Activated T-cell treated with anti-CD3 and anti-CD28 coated beads, Interleukin-2, amount 50 U/mL, for 4 hours (primary cell): ENCODE measurements around the gene PHF1. TPM values are rescaled to one million over a fixed set of nuclear protein-coding genes. Genes with fewer than 3 reads are reported as not detected.
A peak's percentile ranks its signal among the peaks of the same experiment; 100 is the strongest.

Experiments used
- ATAC-seq, 2 donors: fragments of 200-7000 bp; cut with Tn5 transposase; one replicate each; pipeline ENCODE4 v1.10.0; 2021
- DNase-seq: peaks from one replicate; pipeline ENCODE4 v3.0.0-alpha.2; 2020
- H3K27me3 Mint-ChIP-seq: one replicate; pipeline ENCODE4 v1.8.0; 2021; ENCODE audit warnings: low read depth, mixed read lengths
- H3K36me3 Mint-ChIP-seq: one replicate; pipeline ENCODE4 v1.8.0; 2022; ENCODE audit warnings: mixed read lengths; ENCODE audit not compliant: insufficient read depth
- H3K4me1 Mint-ChIP-seq: one replicate; pipeline ENCODE4 v1.8.0; 2021; ENCODE audit warnings: low read depth, mixed read lengths
- H3K4me3 Mint-ChIP-seq: one replicate; pipeline ENCODE4 v1.8.0; 2021; ENCODE audit warnings: mild to moderate bottlenecking, moderate library complexity, mixed read lengths
- H3K9me3 Mint-ChIP-seq: one replicate; pipeline ENCODE4 v1.8.0; 2021; ENCODE audit warnings: mixed read lengths
- total RNA-seq, 3 donors: library from RNA; stranded (reverse); gene quantifications; one replicate each; pipeline ENCODE4 v1.2.1, GENCODE V29; 2021

The PHF1 gene
- total RNA-seq, 3 donors from 2014 or later, result 24.4 to 29.4 (median 26.8) TPM

GRCh38 chr6:33406126-33406525 lies 4.7 kb upstream of the PHF1 start:
- H3K9me3 Mint-ChIP-seq, result no peaks in the 10 kb centered on the region
- H3K27me3 Mint-ChIP-seq, result no peaks in the 10 kb centered on the region
- H3K4me1 Mint-ChIP-seq, result peaks cover 18% of the 10 kb centered on the region
- DNase-seq (no peak), ATAC-seq (no peak)
- H3K36me3 Mint-ChIP-seq, result no peaks in the 10 kb centered on the region
- no peak overlapping the region for H3K4me3 Mint-ChIP-seq

GRCh38 chr6:33407132-33407718 lies 3.6 kb upstream of the PHF1 start:
- H3K27me3 Mint-ChIP-seq, result no peaks in the 10 kb centered on the region
- H3K4me3 Mint-ChIP-seq, result no peak overlapping the region
- no peak for ATAC-seq
- H3K9me3 Mint-ChIP-seq, result no peaks in the 10 kb centered on the region
- no peaks in the 10 kb centered on the region for H3K36me3 Mint-ChIP-seq
- no peak for DNase-seq
- H3K4me1 Mint-ChIP-seq, result peaks cover 26% of the 10 kb centered on the region

- DNase-seq, result peak; percentile 97
- no peaks in the 10 kb centered on the region for H3K27me3 Mint-ChIP-seq
- ATAC-seq, result peak; percentile 88 to 90
- H3K36me3 Mint-ChIP-seq, result peaks cover 10% of the 10 kb centered on the region
- H3K4me1 Mint-ChIP-seq, result peaks cover 46% of the 10 kb centered on the region
- H3K9me3 Mint-ChIP-seq, result no peaks in the 10 kb centered on the region
- peak overlapping the region; percentile 84 for H3K4me3 Mint-ChIP-seq
Measured at GRCh38 chr6:33410050-33410710, 634 bp upstream of the PHF1 start.

GRCh38 chr6:33411632-33412005 lies 805 bp downstream of the PHF1 start:
- Mint-ChIP-seq H3K9me3 (no peaks in the 10 kb centered on the region), H3K27me3 (no peaks in the 10 kb centered on the region), H3K4me1 (peaks cover 49% of the 10 kb centered on the region), H3K36me3 (peaks cover 13% of the 10 kb centered on the region), H3K4me3 (peak overlapping the region; percentile 78)
- ATAC-seq (no peak), DNase-seq (no peak)

- Mint-ChIP-seq H3K4me1 (peaks cover 56% of the 10 kb centered on the region), H3K36me3 (peaks cover 13% of the 10 kb centered on the region), H3K4me3 (peak overlapping the region; percentile 78), H3K9me3 (no peaks in the 10 kb centered on the region), H3K27me3 (no peaks in the 10 kb centered on the region)
- DNase-seq (no peak), ATAC-seq (no peak)
Measured at GRCh38 chr6:33412140-33413009, 1.6 kb downstream of the PHF1 start.

- ATAC-seq (no peak), DNase-seq (no peak)
- Mint-ChIP-seq H3K36me3 (peaks cover 13% of the 10 kb centered on the region), H3K4me3 (no peak overlapping the region), H3K9me3 (no peaks in the 10 kb centered on the region), H3K4me1 (peaks cover 67% of the 10 kb centered on the region), H3K27me3 (no peaks in the 10 kb centered on the region)
Measured at GRCh38 chr6:33413241-33414120, 2.7 kb downstream of the PHF1 start.

- no peak for ATAC-seq
- no peak for DNase-seq
- Mint-ChIP-seq H3K27me3 (no peaks in the 10 kb centered on the region), H3K4me1 (peaks cover 77% of the 10 kb centered on the region), H3K9me3 (no peaks in the 10 kb centered on the region), H3K36me3 (peaks cover 13% of the 10 kb centered on the region), H3K4me3 (no peak overlapping the region)
Measured at GRCh38 chr6:33414592-33415271, 3.9 kb downstream of the PHF1 start.

- peak overlapping the region; percentile 40 for H3K4me3 Mint-ChIP-seq
- H3K27me3 Mint-ChIP-seq, result no peaks in the 10 kb centered on the region
- DNase-seq, result no peak
- H3K4me1 Mint-ChIP-seq, result peaks cover 76% of the 10 kb centered on the region
- peaks cover 13% of the 10 kb centered on the region for H3K36me3 Mint-ChIP-seq
- no peaks in the 10 kb centered on the region for H3K9me3 Mint-ChIP-seq
- ATAC-seq, result no peak
Measured at GRCh38 chr6:33415831-33416230, 5.0 kb downstream of the PHF1 start.

GRCh38 chr6:33416386-33417127 lies 5.7 kb downstream of the PHF1 start:
- peaks cover 13% of the 10 kb centered on the region for H3K36me3 Mint-ChIP-seq
- peaks cover 78% of the 10 kb centered on the region for H3K4me1 Mint-ChIP-seq

GRCh38 chr6:33417128-33417902 lies 6.5 kb downstream of the PHF1 start:
- Mint-ChIP-seq H3K27me3 (no peaks in the 10 kb centered on the region), H3K4me1 (peaks cover 74% of the 10 kb centered on the region), H3K36me3 (peaks cover 13% of the 10 kb centered on the region), H3K4me3 (peak overlapping the region; percentile 93), H3K9me3 (no peaks in the 10 kb centered on the region)
- no peak for ATAC-seq
- DNase-seq, result no peak

More at GRCh38 chr6:33416386-33417127, 5.7 kb downstream of the PHF1 start:
- DNase-seq (no peak), ATAC-seq (peak; percentile 3 to 10)
- H3K27me3 Mint-ChIP-seq, result no peaks in the 10 kb centered on the region
- no peaks in the 10 kb centered on the region for H3K9me3 Mint-ChIP-seq
- H3K4me3 Mint-ChIP-seq, result peak overlapping the region; percentile 93

- DNase-seq (peak; percentile 98), ATAC-seq (peak; percentile 89 to 92)
- Mint-ChIP-seq H3K9me3 (no peaks in the 10 kb centered on the region), H3K36me3 (peaks cover 13% of the 10 kb centered on the region), H3K27me3 (no peaks in the 10 kb centered on the region), H3K4me1 (peaks cover 67% of the 10 kb centered on the region), H3K4me3 (peak within 1 kb of the TSS; percentile 93)
Measured at GRCh38 chr6:33417903-33418689, 7.3 kb downstream of the PHF1 start, which contains the start of gene CUTA. TSS of gene CUTA (minus strand) at chr6:33418107. CDS start at chr6:33418000, 107 bp downstream.
